Mesenchymal stem cell (in vitro differentiated cells and primary cell): ENCODE data around the gene ZGPAT.

Source experiments
- DNase-seq: peaks from one replicate; pipeline ENCODE4 v3.0.0-alpha.2; 2013
- H2AFZ ChIP-seq: one replicate; pipeline ENCODE4 v1.6.1; 2013; ENCODE audit warnings: low read depth, mild to moderate bottlenecking, control low read depth, inconsistent platforms, low read length, moderate library complexity
- H2AK5ac ChIP-seq: 2 replicates; pipeline ENCODE4 v1.6.1; 2013; ENCODE audit warnings: low read length, moderate library complexity, mild to moderate bottlenecking, inconsistent platforms; ENCODE audit not compliant: severe bottlenecking
- H2BK120ac ChIP-seq: one replicate; pipeline ENCODE4 v1.6.1; 2013; ENCODE audit warnings: low read depth, mild to moderate bottlenecking, inconsistent platforms, low read length, moderate library complexity
- H2BK12ac ChIP-seq, 2 experiments: one replicate each; pipeline ENCODE4 v1.6.1; 2013; ENCODE audit warnings: inconsistent platforms in 2 of 2, low read length in 2 of 2, mild to moderate bottlenecking in 2 of 2, moderate library complexity in 2 of 2, control low read depth in 1 of 2
- H2BK15ac ChIP-seq: one replicate; pipeline ENCODE4 v1.6.1; 2013; ENCODE audit warnings: mild to moderate bottlenecking, low read depth, inconsistent platforms; ENCODE audit not compliant: poor library complexity, severe bottlenecking
- H2BK5ac ChIP-seq: 2 replicates; pipeline ENCODE4 v1.6.1; 2013; ENCODE audit warnings: low read depth, mild to moderate bottlenecking, low read length, control low read depth, inconsistent platforms; ENCODE audit not compliant: poor library complexity, severe bottlenecking
- H3K14ac ChIP-seq, 2 experiments: one replicate each; pipeline ENCODE4 v1.6.1; 2013; ENCODE audit warnings: inconsistent platforms in 2 of 2, low read length in 2 of 2, control low read depth in 1 of 2, mild to moderate bottlenecking in 1 of 2, moderate library complexity in 1 of 2
- H3K18ac ChIP-seq, 2 experiments: one replicate each; pipeline ENCODE4 v1.6.1; 2013; ENCODE audit warnings: inconsistent platforms in 2 of 2, low read length in 2 of 2, control low read depth in 1 of 2, low read depth in 1 of 2, mild to moderate bottlenecking in 1 of 2
- H3K23ac ChIP-seq, 2 experiments: one replicate each; pipeline ENCODE4 v1.6.1; 2013; ENCODE audit warnings: inconsistent platforms in 2 of 2, low read length in 2 of 2, mild to moderate bottlenecking in 2 of 2, moderate library complexity in 2 of 2, control low read depth in 1 of 2
- H3K27ac ChIP-seq: 2 replicates; pipeline ENCODE4 v1.5.1; 2013; ENCODE audit warnings: mild to moderate bottlenecking, moderate library complexity, low read length, control low read depth, inconsistent platforms; ENCODE audit not compliant: poor library complexity, severe bottlenecking
- H3K27me3 ChIP-seq, 2 experiments: 2 replicates each; pipeline versions ENCODE4 v1.6.1 to v1.7.0; 2013; ENCODE audit warnings: low read length in 2 of 2, mild to moderate bottlenecking in 2 of 2, moderate library complexity in 2 of 2, control low read depth in 1 of 2, inconsistent platforms in 1 of 2; ENCODE audit not compliant: control insufficient read depth in 1 of 2, insufficient read depth in 1 of 2
- H3K36me3 ChIP-seq, 2 experiments: 2 replicates each; pipeline versions ENCODE4 v1.6.1 to v1.7.0; 2013; ENCODE audit warnings: low read length in 2 of 2, control low read depth in 1 of 2, inconsistent platforms in 1 of 2, low read depth in 1 of 2, mild to moderate bottlenecking in 1 of 2; ENCODE audit not compliant: insufficient read depth in 2 of 2, control insufficient read depth in 1 of 2
- H3K4ac ChIP-seq, 2 experiments: one replicate each; pipeline ENCODE4 v1.6.1; 2013; ENCODE audit warnings: inconsistent platforms in 2 of 2, low read length in 2 of 2, mild to moderate bottlenecking in 2 of 2, moderate library complexity in 2 of 2, control low read depth in 1 of 2, low read depth in 1 of 2
- H3K4me1 ChIP-seq: 2 replicates; pipeline ENCODE4 v1.6.1; 2013; ENCODE audit warnings: low read depth, low read length, control low read depth; ENCODE audit not compliant: control insufficient read depth, insufficient read depth
- H3K4me2 ChIP-seq: 2 replicates; pipeline ENCODE4 v1.6.1; 2013; ENCODE audit warnings: low read length, mild to moderate bottlenecking, inconsistent platforms; ENCODE audit not compliant: poor library complexity, severe bottlenecking
- H3K4me3 ChIP-seq, 2 experiments: 2 replicates each; pipeline versions ENCODE4 v1.5.1 to v1.7.0; 2013; ENCODE audit warnings: low read length in 2 of 2, mild to moderate bottlenecking in 2 of 2, control low read depth in 1 of 2, low read depth in 1 of 2; ENCODE audit not compliant: insufficient read depth in 1 of 2
- H3K79me1 ChIP-seq: replicated peaks from 2 replicates; pipeline ENCODE4 v1.6.1; 2013; ENCODE audit warnings: mild to moderate bottlenecking, control low read depth, low read length, inconsistent platforms; ENCODE audit not compliant: poor library complexity, severe bottlenecking
- H3K9ac ChIP-seq: 2 replicates; pipeline ENCODE4 v1.7.0; 2013; ENCODE audit warnings: mild to moderate bottlenecking, low read length, moderate library complexity
- H3K9me3 ChIP-seq: 2 replicates; pipeline ENCODE4 v1.7.0; 2013; ENCODE audit warnings: mild to moderate bottlenecking, low read length; ENCODE audit not compliant: control insufficient read depth
- H4K8ac ChIP-seq: one replicate; pipeline ENCODE4 v1.6.1; 2013; ENCODE audit warnings: inconsistent platforms, mild to moderate bottlenecking, low read length, moderate library complexity
- H4K91ac ChIP-seq: one replicate; pipeline ENCODE4 v1.6.1; 2013; ENCODE audit warnings: mild to moderate bottlenecking, low read length, inconsistent platforms
- WGBS: methylation state at CpG from one replicate; pipeline ENCODE4 v1.1.7; 2013; ENCODE audit warnings: mixed read lengths; 5-methylcytosine and 5-hydroxymethylcytosine counted together

ZGPAT gene

GRCh38 chr20:63732118-63733095, 24.6 kb downstream of the ZGPAT start:
- H3K23ac ChIP-seq: peak overlapping the region in 1 of 2 experiments; percentile 29
- H2BK120ac ChIP-seq: no peak overlapping the region
- no peak overlapping the region for H2BK5ac ChIP-seq
- no peak overlapping the region for H2BK12ac ChIP-seq
- H2AFZ ChIP-seq: no peak overlapping the region
- 88% methylated on average over 38 of the region's 38 CpGs for WGBS
- no peak overlapping the region for H3K4ac ChIP-seq
- peaks cover 22% of the 10 kb centered on the region for H3K79me1 ChIP-seq
- H2AK5ac ChIP-seq: no peak overlapping the region
- H3K9me3 ChIP-seq: no peaks in the 10 kb centered on the region
- no peak overlapping the region for H3K4me3 ChIP-seq
- H3K4me1 ChIP-seq: peaks cover 17% of the 10 kb centered on the region
- peaks cover 57 to 68% of the 10 kb centered on the region in 2 experiments for H3K36me3 ChIP-seq
- no peak overlapping the region for H3K14ac ChIP-seq
- no peak for DNase-seq
- H2BK15ac ChIP-seq: no peak overlapping the region
- H3K18ac ChIP-seq: no peak overlapping the region
- H3K4me2 ChIP-seq: no peak overlapping the region
- no peak overlapping the region for H3K9ac ChIP-seq
- no peak overlapping the region for H3K27ac ChIP-seq
- no peak overlapping the region for H4K8ac ChIP-seq
- peak overlapping the region; percentile 66 for H4K91ac ChIP-seq
- H3K27me3 ChIP-seq: no peaks in the 10 kb centered on the region

- H2BK5ac ChIP-seq: no peak overlapping the region
- H3K4me1 ChIP-seq: peaks cover 23% of the 10 kb centered on the region
- no peak overlapping the region for H3K23ac ChIP-seq
- H2BK12ac ChIP-seq: no peak overlapping the region
- no peak overlapping the region for H3K9ac ChIP-seq
- H3K36me3 ChIP-seq: peaks cover 57 to 73% of the 10 kb centered on the region in 2 experiments
- H4K91ac ChIP-seq: no peak overlapping the region
- peaks cover 22% of the 10 kb centered on the region for H3K79me1 ChIP-seq
- H2AK5ac ChIP-seq: no peak overlapping the region
- H3K27me3 ChIP-seq: no peaks in the 10 kb centered on the region
- WGBS: 97% methylated on average over 13 of the region's 13 CpGs
- no peak overlapping the region for H2BK15ac ChIP-seq
- H3K4me3 ChIP-seq: no peak overlapping the region
- H3K4ac ChIP-seq: no peak overlapping the region
- no peak overlapping the region for H2AFZ ChIP-seq
- H4K8ac ChIP-seq: no peak overlapping the region
- H3K9me3 ChIP-seq: no peaks in the 10 kb centered on the region
- no peak overlapping the region for H3K27ac ChIP-seq
- H3K18ac ChIP-seq: no peak overlapping the region
- no peak overlapping the region for H2BK120ac ChIP-seq
- H3K14ac ChIP-seq: no peak overlapping the region
- DNase-seq: no peak
- no peak overlapping the region for H3K4me2 ChIP-seq
Observed at GRCh38 chr20:63733117-63733516, 25.3 kb downstream of the ZGPAT start.

- H2BK15ac ChIP-seq: no peak overlapping the region
- H3K18ac ChIP-seq: no peak overlapping the region
- H2AFZ ChIP-seq: no peak overlapping the region
- H3K4me2 ChIP-seq: no peak overlapping the region
- H3K23ac ChIP-seq: no peak overlapping the region
- peaks cover 57 to 78% of the 10 kb centered on the region in 2 experiments for H3K36me3 ChIP-seq
- no peak overlapping the region for H3K14ac ChIP-seq
- 95% methylated on average over 18 of the region's 18 CpGs for WGBS
- H2AK5ac ChIP-seq: no peak overlapping the region
- no peak overlapping the region for H3K4me3 ChIP-seq
- H2BK5ac ChIP-seq: no peak overlapping the region
- H3K27me3 ChIP-seq: no peaks in the 10 kb centered on the region
- H3K4me1 ChIP-seq: peaks cover 23% of the 10 kb centered on the region
- no peak overlapping the region for H3K9ac ChIP-seq
- no peak overlapping the region for H2BK120ac ChIP-seq
- no peak overlapping the region for H2BK12ac ChIP-seq
- peaks cover 24% of the 10 kb centered on the region for H3K79me1 ChIP-seq
- H4K8ac ChIP-seq: no peak overlapping the region
- no peaks in the 10 kb centered on the region for H3K9me3 ChIP-seq
- no peak overlapping the region for H3K27ac ChIP-seq
- H4K91ac ChIP-seq: no peak overlapping the region
- DNase-seq: no peak
- no peak overlapping the region for H3K4ac ChIP-seq
Observed at GRCh38 chr20:63733579-63734081, 25.8 kb downstream of the ZGPAT start.

GRCh38 chr20:63734111-63734945, 26.5 kb downstream of the ZGPAT start:
- no peak overlapping the region for H4K8ac ChIP-seq
- no peaks in the 10 kb centered on the region for H3K9me3 ChIP-seq
- H2BK15ac ChIP-seq: no peak overlapping the region
- H3K9ac ChIP-seq: no peak overlapping the region
- H2AK5ac ChIP-seq: no peak overlapping the region
- H3K4me3 ChIP-seq: no peak overlapping the region
- no peak overlapping the region for H3K23ac ChIP-seq
- peak overlapping the region; percentile 4 for H4K91ac ChIP-seq
- H2BK12ac ChIP-seq: no peak overlapping the region
- H2BK5ac ChIP-seq: no peak overlapping the region
- no peak for DNase-seq
- H3K4me1 ChIP-seq: peaks cover 29% of the 10 kb centered on the region
- no peak overlapping the region for H3K18ac ChIP-seq
- peaks cover 57 to 80% of the 10 kb centered on the region in 2 experiments for H3K36me3 ChIP-seq
- H3K4me2 ChIP-seq: no peak overlapping the region
- no peak overlapping the region for H3K27ac ChIP-seq
- H2BK120ac ChIP-seq: no peak overlapping the region
- no peak overlapping the region for H2AFZ ChIP-seq
- H3K79me1 ChIP-seq: peaks cover 24% of the 10 kb centered on the region
- no peak overlapping the region for H3K14ac ChIP-seq
- 96% methylated on average over 25 of the region's 25 CpGs for WGBS
- H3K27me3 ChIP-seq: no peaks in the 10 kb centered on the region
- no peak overlapping the region for H3K4ac ChIP-seq
